Astrocyte of the cerebellum (primary cell): Measurements from ENCODE around the gene DCLRE1A.
"Not testable (repeated sequence)": the region's sequence is repeated elsewhere in the genome, so short reads cannot be mapped to it uniquely, and the experiment has no call there.

Experiments used
- DNase-seq: peaks from one replicate; pipeline ENCODE4 v3.0.0-alpha.2; 2011; ENCODE audit warnings: low read depth
- H3K4me3 ChIP-seq: 2 replicates; pipeline ENCODE4 v1.5.1; 2011; ENCODE audit warnings: mild to moderate bottlenecking, low read depth, low read length, moderate library complexity
- CTCF ChIP-seq: IDR thresholded peaks from 2 replicates; pipeline ENCODE4 v1.5.1; 2012; ENCODE audit warnings: low read length, low read depth, moderate library complexity, mild to moderate bottlenecking; ENCODE audit errors: missing control alignments
- in situ Hi-C: cut with HindIII; loops from 2 replicates; pipeline ENCODE4 v1.10.0; 2017; ENCODE audit warnings: low sequenced_read_pairs

The DCLRE1A gene

DNA sequence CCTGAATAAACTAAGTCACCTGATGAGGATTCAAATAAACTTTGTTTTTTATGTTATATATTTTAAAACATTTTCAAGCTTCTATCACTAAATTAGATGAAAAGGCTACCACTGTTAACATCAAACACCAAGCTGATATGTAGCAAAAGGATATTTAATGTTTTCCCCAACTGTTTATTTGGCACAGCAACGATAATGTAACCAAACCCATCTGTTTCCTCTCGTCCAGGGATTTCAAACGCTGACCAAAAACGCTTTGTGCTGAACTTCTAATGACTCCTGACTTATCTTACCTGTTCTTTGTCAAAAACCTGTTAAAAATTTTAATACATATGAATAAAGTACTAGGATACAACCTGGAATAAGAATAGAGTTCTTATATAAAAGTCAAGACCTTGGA, 30.5 kb downstream of the DCLRE1A start:
- DNase-seq: no peak
- in situ Hi-C loops: loop anchor here (25.0 kb wide), 1 partner anchor 289 kb away; no protein-coding TSS in a partner anchor
- H3K4me3 ChIP-seq: no peak overlapping the region
- no peak for TF ChIP-seq CTCF

DNA sequence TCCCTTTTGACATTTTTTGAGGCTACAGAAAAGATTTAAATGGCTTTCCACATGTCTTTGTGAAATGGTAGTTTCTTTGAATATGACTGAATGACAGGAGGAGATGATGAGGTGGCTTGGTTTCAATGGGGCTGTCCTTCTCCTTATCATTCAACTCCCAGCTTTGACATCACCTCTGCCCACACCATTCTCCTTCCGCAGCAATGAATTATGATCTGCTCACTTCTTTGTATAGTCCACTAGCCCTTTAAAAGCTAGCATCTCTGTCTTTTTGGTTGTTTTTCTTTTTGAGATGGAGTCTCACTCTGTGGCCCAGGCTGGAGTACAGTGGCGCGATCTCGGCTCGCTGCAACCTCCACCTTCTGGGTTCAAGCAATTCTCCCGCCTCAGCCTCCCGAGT, 31.7 kb downstream of the DCLRE1A start:
- DNase-seq: no peak
- TF ChIP-seq CTCF: no peak
- H3K4me3 ChIP-seq: no peak overlapping the region
- in situ Hi-C loops: loop anchor here (25.0 kb wide), 1 partner anchor 290 kb away; no protein-coding TSS in a partner anchor

DNA sequence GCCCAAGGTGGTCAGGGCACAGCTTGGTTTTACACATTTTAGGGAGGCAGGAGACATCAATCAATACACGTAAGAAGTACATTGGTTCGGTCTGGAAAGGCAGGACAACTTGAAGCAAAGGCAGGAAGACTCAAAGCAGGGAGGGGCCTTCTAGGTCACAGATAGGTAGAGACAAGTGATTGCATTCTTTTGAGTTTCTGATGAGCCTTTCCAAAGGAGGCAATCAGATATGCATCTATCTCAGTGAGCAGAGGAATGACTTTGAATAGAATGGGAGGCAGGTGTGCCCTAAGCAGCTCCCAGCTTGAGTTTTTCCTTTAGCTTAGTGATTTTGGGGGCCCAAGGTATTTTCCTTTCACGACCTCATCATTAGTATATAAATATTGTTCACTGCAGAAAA, 32.6 kb downstream of the DCLRE1A start:
- H3K4me3 ChIP-seq, DNase-seq: not testable (repeated sequence)
- in situ Hi-C loops: loop anchor here (25.0 kb wide), 1 partner anchor 291 kb away; no protein-coding TSS in a partner anchor

GRCh38 chr10:113820507-113820906, 33.4 kb downstream of the DCLRE1A start:
- TF ChIP-seq CTCF: no peak
- no peak for DNase-seq
- in situ Hi-C loops: loop anchor here (25.0 kb wide), 1 partner anchor 292 kb away; no protein-coding TSS in a partner anchor
- H3K4me3 ChIP-seq: no peak overlapping the region

DNA sequence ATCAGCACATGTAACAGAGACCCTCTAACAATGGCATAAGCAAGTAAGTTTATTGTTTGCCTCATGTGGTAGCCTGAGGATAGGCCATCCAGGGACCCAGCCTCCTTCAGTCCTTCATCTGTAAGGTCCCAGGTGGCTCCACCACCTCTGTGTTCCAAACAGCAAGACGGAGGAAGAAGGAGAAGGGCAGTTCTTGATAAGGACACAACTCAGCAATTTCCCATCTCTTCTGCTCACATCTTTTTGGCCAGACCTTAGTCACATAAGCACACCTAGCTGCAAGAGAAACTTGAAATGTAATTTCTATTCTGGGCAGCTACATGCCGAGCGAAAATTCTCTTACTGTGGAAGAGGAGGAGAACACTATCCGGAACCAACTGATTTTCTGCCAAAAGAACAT, 33.9 kb downstream of the DCLRE1A start:
- in situ Hi-C loops: loop anchor here (25.0 kb wide), 1 partner anchor 292 kb away; no protein-coding TSS in a partner anchor
- DNase-seq: no peak
- no peak overlapping the region for H3K4me3 ChIP-seq
- TF ChIP-seq CTCF: no peak

- in situ Hi-C loops: loop anchor here (25.0 kb wide), 1 partner anchor 298 kb away; no protein-coding TSS in a partner anchor
- DNase-seq, H3K4me3 ChIP-seq: not testable (repeated sequence)
Observed at GRCh38 chr10:113814700-113815099, 39.2 kb downstream of the DCLRE1A start.

GRCh38 chr10:113808168-113808567, 45.7 kb downstream of the DCLRE1A start:
- H3K4me3 ChIP-seq: no peak overlapping the region
- no peak for DNase-seq
- in situ Hi-C loops: loop anchor here (25.0 kb wide), 1 partner anchor 304 kb away; no protein-coding TSS in a partner anchor
- no peak for TF ChIP-seq CTCF

DNA sequence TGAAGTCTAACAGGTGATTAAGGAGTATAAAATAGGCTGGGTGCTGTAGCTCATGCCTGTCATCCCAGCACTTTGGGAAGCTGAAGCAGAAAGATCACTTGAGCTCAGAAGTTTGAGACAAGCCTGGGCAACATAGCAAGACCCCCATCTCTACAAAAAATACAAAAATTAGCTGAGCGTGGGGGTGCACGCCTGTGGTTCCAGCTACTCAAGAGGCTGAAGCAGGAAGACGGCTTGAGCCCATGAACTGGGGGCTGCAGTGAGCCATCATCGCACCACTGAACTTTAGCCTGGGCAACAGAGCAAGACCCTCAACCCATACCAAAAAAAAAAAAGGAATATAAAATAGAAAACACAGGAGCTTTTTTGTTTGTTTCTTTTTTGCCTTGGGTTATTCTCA, 47.4 kb downstream of the DCLRE1A start:
- no peak for DNase-seq
- in situ Hi-C loops: loop anchor here (25.0 kb wide), 1 partner anchor 306 kb away; no protein-coding TSS in a partner anchor
- TF ChIP-seq CTCF: no peak
- no peak overlapping the region for H3K4me3 ChIP-seq
